ENCODE data around the gene GLYATL1B.
A peak's percentile ranks its signal among the peaks of the same experiment; 100 is the strongest.

The GLYATL1B gene

DNA sequence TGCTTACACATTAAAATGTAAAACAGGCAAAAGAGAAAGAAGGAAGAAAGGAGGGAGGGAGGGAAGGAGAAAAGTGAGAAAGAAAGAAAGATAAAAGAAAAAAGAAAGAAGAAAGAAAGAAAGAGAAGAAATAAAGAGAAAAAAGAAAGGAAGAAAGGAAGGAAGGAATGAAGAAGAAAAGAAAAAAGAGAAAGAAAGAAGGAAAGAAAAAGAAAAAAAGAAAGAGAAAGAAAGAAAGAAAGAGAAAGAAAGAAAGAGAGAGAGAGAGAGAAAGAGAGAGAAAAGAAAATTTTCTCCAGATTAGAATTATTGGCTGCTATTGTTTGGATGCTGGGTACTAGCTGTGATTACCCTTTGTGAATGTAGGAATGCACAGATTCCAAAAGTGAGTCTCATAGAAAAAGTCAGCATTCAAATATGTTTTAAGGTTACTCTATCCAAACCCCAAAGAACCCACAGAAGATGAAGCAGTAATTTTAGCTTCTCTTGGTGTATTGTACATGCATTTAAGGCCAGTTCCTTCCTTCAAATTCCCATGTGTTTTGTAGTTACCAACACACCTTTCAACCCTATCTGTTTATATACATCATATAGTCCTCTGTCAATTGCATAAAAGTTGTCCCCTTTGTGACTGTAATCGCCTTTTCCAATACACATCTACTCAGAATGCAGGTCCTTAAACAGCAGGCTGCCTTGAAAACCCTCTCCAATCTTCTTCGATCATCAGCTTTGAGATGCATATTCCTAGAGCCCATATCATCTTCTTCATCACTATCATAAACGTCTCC, 55.8 kb downstream of the GLYATL1B start:
- Mint-ChIP-seq H3K36me3 (ENCODE audit: insufficient read depth) (peaks cover 41% of the 10 kb centered on the region), H3K4me3 (peak overlapping the region; percentile 95 to 96), H3K27ac (peak overlapping the region; percentile 97 to 98), H3K4me1 (ENCODE audit: low read depth in 2 of 2) (peaks cover 39 to 52% of the 10 kb centered on the region in 2 donors), H3K27me3 (no peaks in the 10 kb centered on the region), H3K9me3 (no peaks in the 10 kb centered on the region)
- DNase-seq (no peak), ATAC-seq (replicated peaks) (no peak)

DNA sequence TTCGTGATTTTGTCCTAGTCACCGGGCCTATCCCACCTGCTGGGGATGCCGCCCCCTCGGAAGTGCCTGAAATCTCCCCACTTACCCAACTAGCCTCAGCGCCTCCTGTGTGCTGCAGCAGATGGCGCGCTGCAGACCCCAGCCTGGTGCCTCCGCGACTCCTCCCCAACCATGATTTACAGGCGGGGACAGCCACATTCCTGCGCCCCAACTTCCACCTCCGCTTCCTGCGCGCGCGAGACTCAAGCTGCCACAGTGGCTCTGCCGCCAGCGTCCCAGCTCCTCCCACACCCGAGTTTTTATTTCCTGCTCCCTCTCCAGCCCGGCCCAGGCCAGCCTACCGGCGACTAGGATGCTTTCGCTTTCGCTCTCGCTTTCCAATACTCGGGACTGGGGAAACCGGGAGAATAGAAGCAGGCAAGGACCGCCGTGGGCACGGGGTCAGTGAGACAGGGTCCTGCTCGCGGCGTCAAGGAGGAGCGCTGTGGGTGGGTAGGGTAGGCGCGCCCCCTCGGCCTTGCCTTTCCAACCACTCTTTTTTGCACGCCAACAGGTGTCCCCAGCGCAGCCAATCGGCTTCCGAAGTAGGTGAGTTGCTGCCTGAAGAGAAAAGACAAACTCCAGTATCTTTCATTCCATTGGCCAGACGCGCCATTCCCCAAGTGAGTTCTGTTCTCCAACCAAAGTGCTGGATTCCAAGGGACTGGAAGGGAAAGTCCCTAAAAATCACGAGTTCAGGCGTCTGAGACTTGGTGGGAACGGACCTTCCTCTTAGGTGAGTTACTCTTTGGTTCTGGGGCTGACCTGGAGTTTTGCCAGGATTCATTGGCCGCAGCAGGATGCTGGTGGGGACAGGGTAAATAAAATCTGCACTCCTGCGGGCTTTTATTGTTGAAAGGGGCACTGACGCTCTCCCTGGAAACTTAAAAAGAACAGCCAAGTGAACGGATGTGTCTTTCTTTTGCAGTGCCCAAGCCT, 56.7 kb downstream of the GLYATL1B start, which contains the start of gene FAM111A:
FAM111A (plus strand) TSS at position 327 of the 978 bp plus-strand sequence. CDS start 6,017 bp downstream, outside the sequence.
- Mint-ChIP-seq H3K27me3 (no peaks in the 10 kb centered on the region), H3K9me3 (no peaks in the 10 kb centered on the region), H3K4me1 (ENCODE audit: low read depth in 2 of 2) (peaks cover 39 to 57% of the 10 kb centered on the region in 2 donors), H3K27ac (peak within 1 kb of the TSS; percentile 97 to 98), H3K36me3 (ENCODE audit: insufficient read depth) (peaks cover 41% of the 10 kb centered on the region), H3K4me3 (peak within 1 kb of the TSS; percentile 95 to 96)
- ATAC-seq (replicated peaks) (peak; percentile 87), DNase-seq (peak; percentile 79 to 84 (median 80))

DNA sequence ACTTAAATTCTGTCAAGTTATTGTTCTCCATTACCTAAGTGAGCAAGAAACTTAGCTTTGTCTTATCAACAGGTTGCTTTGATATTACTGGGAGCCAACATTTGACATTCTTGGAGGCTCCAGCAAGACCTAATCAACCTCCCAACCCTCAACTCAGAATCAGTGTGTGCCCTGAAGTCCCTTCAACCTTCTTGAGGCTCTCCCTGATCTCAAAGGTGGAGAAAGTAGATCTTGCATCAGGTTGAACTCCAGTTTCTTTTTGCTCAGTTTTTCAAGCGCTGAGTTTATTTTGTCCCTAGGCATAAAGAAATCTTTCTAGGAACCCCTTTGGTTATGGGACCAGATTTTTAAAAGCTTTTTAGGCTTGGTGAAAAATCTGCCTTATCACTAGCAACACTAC, 58.0 kb downstream of the GLYATL1B start:
- Mint-ChIP-seq H3K27me3 (no peaks in the 10 kb centered on the region), H3K36me3 (ENCODE audit: insufficient read depth) (peaks cover 47% of the 10 kb centered on the region), H3K9me3 (no peaks in the 10 kb centered on the region), H3K4me3 (peak overlapping the region; percentile 95 to 96), H3K27ac (peak overlapping the region; percentile 97 to 98), H3K4me1 (ENCODE audit: low read depth in 2 of 2) (peaks cover 39 to 63% of the 10 kb centered on the region in 2 donors)
- no peak for ATAC-seq (replicated peaks)
- no peak for DNase-seq
